HG03354 (cell line): Measurements from ENCODE around the gene SELENOP.

Experiments
- ATAC-seq: cut with Tn5 transposase; IDR thresholded peaks from one replicate; pipeline ENCODE4 v1.9.1; 2021; ENCODE audit warnings: mild to moderate bottlenecking; ENCODE audit not compliant: unreplicated experiment, poor library complexity, severe bottlenecking

SELENOP gene

GRCh38 chr5:42800748-42801330 lies 10.9 kb downstream of the SELENOP start:
- no peak for ATAC-seq

GRCh38 chr5:42799668-42800114 lies 12.0 kb downstream of the SELENOP start:
- ATAC-seq, result no peak

DNA sequence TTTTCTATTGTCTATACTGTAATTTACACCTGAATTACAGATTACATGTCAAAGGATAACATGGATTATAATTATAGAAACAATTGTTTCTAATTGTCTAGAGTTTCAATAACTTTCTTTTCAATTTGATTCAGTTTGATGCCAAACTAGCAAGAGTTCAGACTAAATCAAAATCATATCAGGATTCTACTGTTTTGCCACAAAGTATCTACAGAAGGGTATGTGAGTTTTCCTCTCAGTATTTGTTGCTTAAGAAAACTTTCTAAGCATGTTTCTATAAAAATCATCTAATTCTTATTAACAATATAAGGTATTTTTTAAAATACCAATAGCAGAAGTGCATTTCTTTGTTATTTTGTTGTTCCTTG lies 12.5 kb downstream of the SELENOP start:
- ATAC-seq, result no peak

GRCh38 chr5:42798284-42799240 lies 13.1 kb downstream of the SELENOP start:
- ATAC-seq, result no peak

DNA sequence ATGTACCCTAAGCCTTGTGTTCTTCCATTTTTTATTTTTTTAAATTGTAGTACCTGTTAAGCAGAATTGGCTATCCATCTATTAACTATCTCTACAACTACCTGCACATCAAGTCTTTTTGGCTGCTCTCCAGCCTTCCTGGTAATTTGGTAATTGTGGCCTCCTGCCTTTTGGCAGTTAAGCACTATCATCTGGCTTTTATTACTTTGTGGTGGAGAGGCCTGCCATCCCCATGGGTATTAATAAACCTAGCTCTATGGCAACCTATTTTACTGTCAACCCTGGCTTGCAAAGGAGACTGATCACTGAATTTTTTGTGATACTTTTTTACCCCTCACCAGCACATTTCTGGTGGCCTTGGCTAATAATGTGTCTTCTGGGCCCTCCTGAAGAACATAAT lies 20.5 kb downstream of the SELENOP start:
- ATAC-seq, result no peak

DNA sequence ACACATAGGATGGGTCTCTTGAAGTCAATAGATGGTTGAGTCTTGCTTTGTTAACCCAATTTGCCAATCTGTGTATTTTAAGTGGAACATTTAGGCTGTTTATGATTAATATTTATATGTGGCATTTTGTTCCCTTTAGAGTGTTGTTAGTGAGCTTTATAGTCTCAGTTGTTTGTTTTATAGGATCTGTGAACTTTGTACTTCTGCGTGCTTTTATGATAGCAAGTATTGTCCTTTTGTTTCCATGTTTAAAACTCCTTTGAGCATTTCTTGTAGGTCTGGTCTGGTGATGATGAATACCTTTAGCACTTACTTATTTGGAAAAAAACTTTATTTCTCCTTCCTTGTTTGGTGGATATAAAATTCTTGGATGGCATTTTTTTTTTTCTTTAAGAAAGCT lies 23.8 kb downstream of the SELENOP start:
- ATAC-seq, result no peak

DNA sequence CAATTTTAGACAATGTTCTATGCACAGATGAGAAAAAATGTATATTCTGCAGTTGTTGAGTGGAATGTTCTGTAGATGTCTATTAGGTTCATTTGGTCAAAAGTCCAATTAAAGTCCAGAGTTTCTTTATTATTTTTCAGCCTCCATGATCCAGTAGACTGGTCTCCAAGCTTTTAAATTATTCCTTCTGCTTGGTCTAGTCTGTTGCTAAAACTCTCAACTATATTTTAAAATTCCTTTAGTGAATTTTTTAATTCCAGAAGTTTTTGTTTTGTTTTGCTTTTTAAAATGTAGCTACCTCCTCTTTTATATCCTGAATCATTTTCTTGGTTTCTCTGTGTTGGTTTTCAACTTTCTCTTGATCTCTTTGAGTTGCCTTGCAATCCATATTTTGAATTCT lies 24.6 kb downstream of the SELENOP start:
- no peak for ATAC-seq

DNA sequence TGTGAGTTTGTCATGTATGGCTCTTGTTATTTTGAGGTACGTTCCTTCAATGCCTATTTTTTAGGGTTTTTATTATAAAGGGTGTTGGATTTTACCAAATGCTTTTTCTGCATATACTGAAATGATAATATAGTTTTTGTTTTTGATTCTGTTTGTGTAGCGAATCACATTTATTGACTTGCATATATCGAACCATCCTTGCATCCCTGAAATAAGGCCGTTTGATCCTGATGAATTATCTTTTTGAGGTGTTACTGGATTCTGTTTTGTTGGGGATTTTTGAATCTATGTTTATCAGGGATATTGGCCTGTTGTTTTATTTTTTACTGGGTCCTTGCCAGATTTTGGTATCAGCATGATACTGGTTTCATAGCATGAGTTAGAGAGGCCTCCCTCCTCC lies 25.9 kb downstream of the SELENOP start:
- ATAC-seq, result no peak

DNA sequence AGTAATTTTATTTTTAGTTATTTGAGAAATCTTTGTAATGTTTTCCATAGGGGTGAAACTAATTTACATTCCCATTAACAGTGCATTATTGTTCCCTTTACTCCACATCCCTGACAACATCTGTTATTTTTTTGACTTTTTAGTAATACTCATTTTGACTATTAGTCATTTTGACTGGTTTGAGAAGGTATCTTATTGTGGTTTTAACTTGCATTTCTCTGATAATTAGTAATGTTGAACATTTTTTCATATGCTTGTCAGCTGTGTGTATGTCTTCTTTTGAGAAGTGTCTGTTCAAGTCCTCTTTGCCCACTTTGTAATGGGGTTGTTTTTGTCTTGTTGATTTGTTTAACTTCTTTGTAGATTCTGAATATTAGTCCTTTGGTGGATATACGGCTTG lies 27.6 kb downstream of the SELENOP start:
- no peak for ATAC-seq

GRCh38 chr5:42781584-42781983 lies 30.1 kb downstream of the SELENOP start:
- ATAC-seq, result no peak

GRCh38 chr5:42779083-42779482 lies 32.6 kb downstream of the SELENOP start:
- no peak for ATAC-seq

DNA sequence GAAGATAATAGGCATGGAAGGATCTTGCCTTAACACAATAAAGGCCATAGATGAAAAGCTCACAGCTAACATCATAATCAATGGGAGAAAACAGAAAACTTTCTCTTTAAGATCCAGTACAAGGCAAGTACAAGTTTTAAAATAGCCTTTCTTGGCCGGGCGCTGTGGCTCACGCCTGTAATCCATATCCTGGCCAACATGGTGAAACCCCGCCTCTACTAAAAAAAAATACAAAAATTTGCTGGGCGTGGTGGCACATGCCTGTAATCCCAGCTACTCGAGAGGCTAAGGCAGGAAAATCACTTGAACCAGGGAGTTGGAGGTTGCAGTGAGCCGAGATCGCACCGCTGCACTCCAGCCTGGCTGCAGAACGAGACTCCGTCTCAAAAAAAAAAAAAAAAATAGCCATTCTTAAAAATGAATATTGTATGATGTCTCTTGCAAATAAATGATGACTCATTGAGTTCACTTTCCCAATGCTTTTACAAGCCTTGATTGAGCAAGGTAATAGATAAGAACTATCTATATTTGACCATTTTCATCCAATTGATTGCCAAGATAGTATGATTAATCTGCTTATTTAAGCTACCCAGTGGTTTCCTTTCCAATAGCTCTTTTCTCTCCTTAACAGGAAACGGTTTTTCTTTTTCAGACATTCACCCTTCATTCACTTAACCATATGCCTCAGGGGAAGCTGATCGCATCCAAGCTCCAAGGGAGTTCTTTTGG lies 39.3 kb downstream of the SELENOP start:
- no peak for ATAC-seq

DNA sequence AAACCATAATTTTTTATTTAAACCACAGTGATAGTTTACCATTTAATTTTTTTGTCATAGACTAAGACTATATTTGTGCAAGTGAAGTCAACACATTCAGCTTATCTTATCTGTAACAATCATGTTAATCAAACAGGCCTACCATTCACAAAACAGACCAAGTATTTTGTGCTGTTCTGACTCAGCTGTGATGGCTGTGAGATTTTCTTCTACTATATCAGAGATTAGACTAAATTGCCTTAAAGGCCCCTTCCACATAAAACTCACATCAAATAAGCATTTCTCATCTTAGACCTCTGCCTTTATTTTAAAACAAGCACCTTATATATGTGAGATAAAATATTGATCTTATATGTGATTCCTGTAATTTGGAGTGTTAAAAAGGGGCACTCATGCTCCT lies 41.7 kb downstream of the SELENOP start:
- ATAC-seq, result no peak

DNA sequence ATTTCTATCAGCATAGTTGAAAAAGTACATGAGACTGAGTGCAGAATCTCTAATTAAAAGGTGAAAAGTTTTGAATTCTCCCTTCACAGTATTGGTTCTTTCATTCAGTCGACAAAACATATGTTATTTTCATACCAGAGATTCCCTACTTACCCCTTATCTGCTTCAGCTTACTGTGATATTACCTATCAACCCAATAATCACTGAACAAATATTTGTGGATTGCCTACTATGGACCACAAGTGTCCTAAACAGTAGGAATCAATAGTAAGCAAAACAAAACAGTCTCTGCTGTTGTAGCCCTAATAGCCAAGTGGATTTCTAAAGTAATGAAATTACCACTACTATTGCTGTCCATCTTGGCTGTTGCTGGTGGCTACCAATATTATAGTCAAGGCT lies 43.6 kb downstream of the SELENOP start:
- no peak for ATAC-seq

DNA sequence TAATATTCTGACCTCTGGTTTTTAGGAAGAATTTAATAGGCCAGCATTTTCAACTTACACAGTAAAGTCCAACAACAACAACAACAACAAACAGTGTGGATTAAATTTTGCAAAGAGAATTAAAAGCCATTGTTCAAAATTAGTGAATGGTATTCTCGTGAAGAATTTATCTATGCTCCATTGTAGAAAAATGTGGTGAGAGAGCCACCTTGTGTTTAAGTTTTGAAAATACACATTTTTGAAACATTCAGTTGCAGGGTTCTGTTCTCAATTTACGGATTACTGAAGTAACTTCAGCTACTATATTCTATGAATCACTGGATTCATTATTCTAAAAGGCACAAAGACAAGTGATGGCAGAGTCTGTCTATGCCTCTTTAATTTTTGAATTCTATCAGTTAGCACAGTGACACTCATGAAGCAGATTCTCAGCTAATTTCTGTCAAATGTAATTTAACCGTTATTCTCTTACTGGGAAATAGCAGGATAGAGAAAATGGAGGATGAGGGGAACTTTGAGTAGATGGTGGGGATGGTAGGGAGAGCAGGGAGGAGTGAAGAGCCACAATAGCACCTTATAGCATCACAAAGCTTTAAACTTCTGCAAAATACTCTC lies 44.1 kb downstream of the SELENOP start:
- ATAC-seq, result peak; percentile 72

GRCh38 chr5:42761791-42762190 lies 49.9 kb downstream of the SELENOP start:
- ATAC-seq, result no peak

GRCh38 chr5:42760426-42760825 lies 51.3 kb downstream of the SELENOP start:
- no peak for ATAC-seq

DNA sequence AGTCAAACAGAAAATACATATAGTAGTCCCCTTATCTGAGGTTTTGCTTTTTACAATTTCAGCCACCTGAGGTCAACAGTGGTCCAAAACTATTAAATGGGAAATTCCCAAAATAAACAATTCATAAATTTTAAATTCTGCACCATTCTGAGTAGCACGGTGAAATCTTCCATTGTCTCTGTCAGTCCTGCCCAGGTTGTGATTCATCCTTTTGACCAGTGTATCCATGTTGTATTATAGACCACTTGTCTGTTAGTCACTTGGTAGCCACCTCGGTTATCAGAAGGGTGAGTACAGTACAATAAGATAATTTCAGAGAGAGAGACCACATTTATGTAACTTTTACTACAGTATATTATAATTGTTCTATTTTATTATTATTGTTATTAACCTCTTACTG lies 52.2 kb downstream of the SELENOP start:
- no peak for ATAC-seq

GRCh38 chr5:42756606-42757601 lies 54.8 kb downstream of the SELENOP start, which contains the start of gene CCDC152:
CCDC152 (plus strand) TSS chr5:42756818; CDS start chr5:42759122, 2,304 bp downstream.
- ATAC-seq, result peak; percentile 98
